CD4-positive, alpha-beta T cell treated with Interleukin-6 at 100 ng/mL for 8 hours (primary cell): ENCODE results near the gene ZNF629.

ENCODE experiments used
- DNase-seq: peaks from one replicate; pipeline ENCODE4 v3.0.0-alpha.2; 2020; ENCODE audit warnings: mixed read lengths, low spot score

ZNF629 gene

GRCh38 chr16:30786115-30786935, 680 bp downstream of the ZNF629 start:
- no peak for DNase-seq

GRCh38 chr16:30785126-30786106, 1.6 kb downstream of the ZNF629 start:
- DNase-seq, result no peak

GRCh38 chr16:30784215-30784614, 2.8 kb downstream of the ZNF629 start:
- no peak for DNase-seq

- no peak for DNase-seq
These were observed 3.5 kb downstream of the ZNF629 start for GRCh38 chr16:30783280-30784109.

GRCh38 chr16:30782486-30783279, 4.3 kb downstream of the ZNF629 start:
- DNase-seq, result no peak

GRCh38 chr16:30780549-30780948, 6.5 kb downstream of the ZNF629 start:
- no peak for DNase-seq

GRCh38 chr16:30780021-30780420, 7.0 kb downstream of the ZNF629 start:
- no peak for DNase-seq

- no peak for DNase-seq
These were observed 7.4 kb downstream of the ZNF629 start for GRCh38 chr16:30779596-30779995.

GRCh38 chr16:30778549-30779244, 8.3 kb downstream of the ZNF629 start:
- DNase-seq, result no peak

- DNase-seq, result no peak
These were observed 9.3 kb downstream of the ZNF629 start for GRCh38 chr16:30777591-30778297.

- DNase-seq, result peak; percentile 46
These were observed 11.4 kb downstream of the ZNF629 start for GRCh38 chr16:30775392-30776188.

GRCh38 chr16:30775131-30775391, 11.9 kb downstream of the ZNF629 start:
- DNase-seq, result no peak

GRCh38 chr16:30774367-30775130, 12.5 kb downstream of the ZNF629 start:
- no peak for DNase-seq

GRCh38 chr16:30773826-30774225, 13.2 kb downstream of the ZNF629 start:
- DNase-seq, result no peak

GRCh38 chr16:30771726-30772125, 15.3 kb downstream of the ZNF629 start:
- DNase-seq, result no peak

- DNase-seq, result no peak
These were observed 17.5 kb downstream of the ZNF629 start for GRCh38 chr16:30769379-30770089.

- no peak for DNase-seq
These were observed 18.3 kb downstream of the ZNF629 start for GRCh38 chr16:30768583-30769181.
